Keratinocyte (primary cell): Measurements from ENCODE around the gene ANGPT4. TPM values are rescaled to one million over a fixed set of nuclear protein-coding genes. Genes with fewer than 3 reads are reported as not detected.

Source experiments
- DNase-seq: peaks from one replicate; pipeline ENCODE4 v3.0.0-alpha.2; 2011; ENCODE audit warnings: low read depth, missing footprints, low spot score
- FAIRE-seq: peaks from 2 replicates; lab custom pipeline; 2011; peaks lifted over from hg19 to GRCh38; lab: Jason Lieb, UNC
- H2AFZ ChIP-seq: 2 replicates; pipeline ENCODE4 v1.6.0; 2012; ENCODE audit warnings: low read length, control low read depth, inconsistent platforms; ENCODE audit not compliant: control insufficient read depth
- H3K27ac ChIP-seq: 2 replicates; pipeline ENCODE4 v1.5.1; 2011; ENCODE audit warnings: low read length; ENCODE audit not compliant: control insufficient read depth, insufficient read depth
- H3K27me3 ChIP-seq: 3 replicates; pipeline ENCODE4 v1.6.0; 2011; ENCODE audit warnings: low read length; ENCODE audit not compliant: control insufficient read depth, insufficient read depth; ENCODE audit errors: extremely low read depth
- H3K36me3 ChIP-seq, 2 experiments: 2 replicates in 1 of 2; 3 replicates in 1 of 2; pipeline ENCODE4 v1.5.1; 2011; ENCODE audit warnings: low read length in 2 of 2, mild to moderate bottlenecking in 1 of 2; ENCODE audit not compliant: control insufficient read depth in 2 of 2, insufficient read depth in 2 of 2; ENCODE audit errors: extremely low read depth in 1 of 2
- H3K4me1 ChIP-seq: 3 replicates; pipeline ENCODE4 v1.5.1; 2011; ENCODE audit warnings: low read length; ENCODE audit not compliant: control insufficient read depth, insufficient read depth; ENCODE audit errors: extremely low read depth
- H3K4me2 ChIP-seq: 3 replicates; pipeline ENCODE4 v1.6.0; 2011; ENCODE audit warnings: low read depth, low read length; ENCODE audit not compliant: control insufficient read depth, insufficient read depth; ENCODE audit errors: extremely low read depth
- H3K4me3 ChIP-seq, 3 experiments: fragments of 200-600 bp in 1 of 3; sonication (generic) in 1 of 3; 2 replicates in 2 of 3; 3 replicates in 1 of 3; pipeline ENCODE4 v1.5.1; 2011 to 2016; ENCODE audit warnings: low read length in 3 of 3, mild to moderate bottlenecking in 3 of 3, control low read depth in 2 of 3, inconsistent platforms in 1 of 3, low read depth in 1 of 3, mixed read lengths in 1 of 3, mixed run types in 1 of 3, moderate library complexity in 1 of 3; ENCODE audit not compliant: control insufficient read depth in 2 of 3, insufficient read depth in 2 of 3; ENCODE audit errors: extremely low read depth in 1 of 3
- H3K79me2 ChIP-seq: 2 replicates; pipeline ENCODE4 v1.6.0; 2012; ENCODE audit warnings: low read length; ENCODE audit not compliant: control insufficient read depth, insufficient read depth
- H3K9ac ChIP-seq: 3 replicates; pipeline ENCODE4 v1.6.0; 2011; ENCODE audit warnings: low read length; ENCODE audit not compliant: control insufficient read depth, insufficient read depth; ENCODE audit errors: extremely low read depth
- H3K9me1 ChIP-seq: 3 replicates; pipeline ENCODE4 v1.6.0; 2011; ENCODE audit warnings: low read length; ENCODE audit not compliant: control insufficient read depth, insufficient read depth; ENCODE audit errors: extremely low read depth
- H3K9me3 ChIP-seq: 2 replicates; pipeline ENCODE4 v1.5.1; 2012; ENCODE audit warnings: low read depth, low read length; ENCODE audit not compliant: control insufficient read depth
- H4K20me1 ChIP-seq: 3 replicates; pipeline ENCODE4 v1.6.0; 2011; ENCODE audit warnings: low read length; ENCODE audit not compliant: control insufficient read depth, insufficient read depth; ENCODE audit errors: extremely low read depth
- CTCF ChIP-seq, 3 experiments: IDR thresholded peaks in 1 of 3; conservative IDR thresholded peaks in 1 of 3; optimal IDR thresholded peaks in 1 of 3; 2 replicates in 2 of 3; 3 replicates in 1 of 3; pipeline versions ENCODE3 to v1.5.1; 2011; ENCODE audit warnings: low read length in 3 of 3, mild to moderate bottlenecking in 3 of 3, moderate library complexity in 2 of 3, control low read depth in 1 of 3, inconsistent platforms in 1 of 3; ENCODE audit not compliant: insufficient read depth in 2 of 3; ENCODE audit errors: extremely low read depth in 1 of 3
- EZH2 ChIP-seq: IDR thresholded peaks from one replicate; pipeline ENCODE4 v1.6.1; 2012; ENCODE audit warnings: inconsistent platforms, mild to moderate bottlenecking, low read length, moderate library complexity
- dilution Hi-C: fragments of 300-500 bp; cut with MboI; formaldehyde crosslinking; loops from one replicate; pipeline ENCODE4 v1.7.0; 2020; ENCODE audit warnings: low sequenced_read_pairs; ENCODE audit not compliant: extremely low pct_ligation_motif_present
- polyA plus RNA-seq, 5 experiments: library from polyadenylated mRNA; depleted of rRNA in 3 of 5; stranded (reverse) in 3 of 5; stranded (forward) in 1 of 5; unstranded in 1 of 5; fragments of >200 nt; gene quantifications; 1 replicate in 1 of 5; 2 replicates in 3 of 5; 3 replicates in 1 of 5; pipeline versions ENCODE4 v1.2.1 to v1.2.3, GENCODE V29; 2011 to 2012; ENCODE audit warnings: missing spikeins in 2 of 5, low read depth in 1 of 5, low replicate concordance in 1 of 5

The ANGPT4 gene
- polyA plus RNA-seq, 1 donor (not counting 4 experiments of a cell fraction or from before 2014, with no cell fraction given) = not detected

GRCh38 chr20:824490-824889 lies 91.6 kb downstream of the ANGPT4 start:
- FAIRE-seq = no peak
- no peak for DNase-seq

GRCh38 chr20:823574-823902 lies 92.6 kb downstream of the ANGPT4 start:
- Histone ChIP-seq H4K20me1 (no peaks in the 10 kb centered on the region), H3K27me3 (no peaks in the 10 kb centered on the region), H3K27ac (no peak overlapping the region), H3K36me3 (no peaks in the 10 kb centered on the region), H3K4me1 (no peaks in the 10 kb centered on the region), H3K4me3 (no peak overlapping the region), H3K4me2 (no peak overlapping the region), H2AFZ (no peak overlapping the region), H3K9me1 (no peaks in the 10 kb centered on the region), H3K79me2 (no peaks in the 10 kb centered on the region), H3K9me3 (no peaks in the 10 kb centered on the region), H3K9ac (no peak overlapping the region)
- TF ChIP-seq CTCF (optimal IDR thresholded peaks at IDR 0.05 in 1 of 3, IDR thresholded peaks at IDR 0.05 in 1 of 3, conservative IDR thresholded peaks at IDR 0.05 in 1 of 3; ENCODE audit: extremely low read depth in 1 of 3, insufficient read depth in 2 of 3, low read length in 3 of 3) (no peak), EZH2 (no peak)
- dilution Hi-C loops = no loop called here
- DNase-seq (no peak), FAIRE-seq (no peak)

More at GRCh38 chr20:824490-824889, 91.6 kb downstream of the ANGPT4 start:
- H3K9me1 ChIP-seq = no peaks in the 10 kb centered on the region
- no peak overlapping the region for H3K4me2 ChIP-seq
- H2AFZ ChIP-seq = no peak overlapping the region
- no peaks in the 10 kb centered on the region for H4K20me1 ChIP-seq
- no peak overlapping the region for H3K27ac ChIP-seq
- H3K4me3 ChIP-seq = no peak overlapping the region
- TF ChIP-seq EZH2 (no peak), CTCF (optimal IDR thresholded peaks at IDR 0.05 in 1 of 3, IDR thresholded peaks at IDR 0.05 in 1 of 3, conservative IDR thresholded peaks at IDR 0.05 in 1 of 3; ENCODE audit: extremely low read depth in 1 of 3, insufficient read depth in 2 of 3, low read length in 3 of 3) (no peak)
- no peaks in the 10 kb centered on the region for H3K9me3 ChIP-seq
- dilution Hi-C loops = no loop called here
- H3K9ac ChIP-seq = no peak overlapping the region
- no peaks in the 10 kb centered on the region for H3K4me1 ChIP-seq
- H3K36me3 ChIP-seq = no peaks in the 10 kb centered on the region
- H3K27me3 ChIP-seq = no peaks in the 10 kb centered on the region
- no peaks in the 10 kb centered on the region for H3K79me2 ChIP-seq
